ENCODE results near the gene PRRG3. TPM values are rescaled to one million over a fixed set of nuclear protein-coding genes. Genes with fewer than 3 reads are reported as not detected.
"Not testable (repeated sequence)": the region's sequence is repeated elsewhere in the genome, so short reads cannot be mapped to it uniquely, and the experiment has no call there.

PRRG3 gene
- polyA plus RNA-seq (ENCODE audit: insufficient read length in 4 of 4) = 10 to 100 TPM in 1 of 4 donors, 1 to 10 TPM in 3; 5.8 to 10.1 (median 7.2) TPM

GRCh38 chrX:151694661-151695582 lies at the start of gene PRRG3:
PRRG3 (plus strand) TSS chrX:151695458; CDS start chrX:151698815, 3,357 bp downstream.
- DNase-seq (ENCODE audit: low read depth in 4 of 4, low spot score in 2 of 4) = no peak

- DNase-seq (ENCODE audit: low read depth in 4 of 4, low spot score in 2 of 4) = no peak
Measured at GRCh38 chrX:151675121-151675746, 20.0 kb upstream of the PRRG3 start.

GRCh38 chrX:151676196-151676595 lies 19.1 kb upstream of the PRRG3 start:
- DNase-seq (ENCODE audit: low read depth in 4 of 4, low spot score in 2 of 4) = no peak

GRCh38 chrX:151679798-151680402 lies 15.4 kb upstream of the PRRG3 start:
- DNase-seq (ENCODE audit: low read depth in 4 of 4, low spot score in 2 of 4) = no peak

GRCh38 chrX:151680805-151681204 lies 14.5 kb upstream of the PRRG3 start:
- peak in 1 of 4 donors; percentile 13 for DNase-seq (ENCODE audit: low read depth in 4 of 4, low spot score in 2 of 4)

GRCh38 chrX:151687635-151688034 lies 7.6 kb upstream of the PRRG3 start:
- no peak for DNase-seq (ENCODE audit: low read depth in 4 of 4, low spot score in 2 of 4)

GRCh38 chrX:151688695-151689094 lies 6.6 kb upstream of the PRRG3 start:
- DNase-seq (ENCODE audit: low read depth in 4 of 4, low spot score in 2 of 4) = no peak

GRCh38 chrX:151692825-151693224 lies 2.4 kb upstream of the PRRG3 start:
- DNase-seq (ENCODE audit: low read depth in 4 of 4, low spot score in 2 of 4) = no peak

- no peak for DNase-seq (ENCODE audit: low read depth in 4 of 4, low spot score in 2 of 4)
Measured at GRCh38 chrX:151694121-151694520, 1.1 kb upstream of the PRRG3 start.

- no peak for DNase-seq (ENCODE audit: low read depth in 4 of 4, low spot score in 2 of 4)
Measured at GRCh38 chrX:151695583-151696340, 504 bp downstream of the PRRG3 start.

- DNase-seq (ENCODE audit: low read depth in 4 of 4, low spot score in 2 of 4) = not testable (repeated sequence)
Measured at GRCh38 chrX:151697082-151697481, 1.8 kb downstream of the PRRG3 start.

GRCh38 chrX:151697522-151697921 lies 2.3 kb downstream of the PRRG3 start:
- DNase-seq (ENCODE audit: low read depth in 4 of 4, low spot score in 2 of 4) = no peak

- no peak for DNase-seq (ENCODE audit: low read depth in 4 of 4, low spot score in 2 of 4)
Measured at GRCh38 chrX:151698485-151698884, 3.2 kb downstream of the PRRG3 start.

GRCh38 chrX:151699746-151700145 lies 4.5 kb downstream of the PRRG3 start:
- no peak for DNase-seq (ENCODE audit: low read depth in 4 of 4, low spot score in 2 of 4)

GRCh38 chrX:151700581-151700980 lies 5.3 kb downstream of the PRRG3 start:
- no peak for DNase-seq (ENCODE audit: low read depth in 4 of 4, low spot score in 2 of 4)

GRCh38 chrX:151701071-151701470 lies 5.8 kb downstream of the PRRG3 start:
- DNase-seq (ENCODE audit: low read depth in 4 of 4, low spot score in 2 of 4) = no peak

GRCh38 chrX:151701531-151701930 lies 6.3 kb downstream of the PRRG3 start:
- no peak for DNase-seq (ENCODE audit: low read depth in 4 of 4, low spot score in 2 of 4)

- DNase-seq (ENCODE audit: low read depth in 4 of 4, low spot score in 2 of 4) = no peak
Measured at GRCh38 chrX:151702026-151702714, 6.9 kb downstream of the PRRG3 start.

- no peak for DNase-seq (ENCODE audit: low read depth in 4 of 4, low spot score in 2 of 4)
Measured at GRCh38 chrX:151702741-151703340, 7.6 kb downstream of the PRRG3 start.

- no peak for DNase-seq (ENCODE audit: low read depth in 4 of 4, low spot score in 2 of 4)
Measured at GRCh38 chrX:151703487-151703886, 8.2 kb downstream of the PRRG3 start.
